Esophagus squamous epithelium (tissue), 5 donors: ENCODE results near the gene NOM1. TPM values are rescaled to one million over a fixed set of nuclear protein-coding genes. Genes with fewer than 3 reads are reported as not detected.

ENCODE experiments used
- DNase-seq: peaks from one replicate; lab custom pipeline; 2025; lab: John Stamatoyannopoulos, UW
- H3K27ac ChIP-seq, 4 donors: fragments of 200-600 bp; sonication (generic); one replicate each; pipeline ENCODE4 v1.5.1; 2016 to 2019; ENCODE audit warnings: mild to moderate bottlenecking in 1 of 4
- H3K27me3 ChIP-seq, 4 donors: fragments of 200-600 bp; sonication (generic); 1 replicate in 3 of 4; 2 replicates in 1 of 4; pipeline versions ENCODE4 v1.5.1 to v1.6.0; 2017 to 2021; ENCODE audit warnings: antibody characterized with exemption in 1 of 4
- H3K36me3 ChIP-seq, 3 donors: fragments of 200-600 bp; sonication (generic); one replicate each; pipeline ENCODE4 v1.5.1; 2016 to 2019
- H3K4me1 ChIP-seq, 3 donors: fragments of 200-600 bp; sonication (generic); one replicate each; pipeline ENCODE4 v1.5.1; 2017 to 2019
- H3K4me3 ChIP-seq, 4 donors: fragments of 200-600 bp; sonication (generic); 1 replicate in 3 of 4; 2 replicates in 1 of 4; pipeline ENCODE4 v1.5.1; 2016 to 2019; ENCODE audit warnings: mild to moderate bottlenecking in 2 of 4, moderate library complexity in 1 of 4
- H3K9me3 ChIP-seq, 3 donors: fragments of 200-600 bp; sonication (generic); one replicate each; pipeline ENCODE4 v1.5.1; 2016 to 2019
- CTCF ChIP-seq, 6 experiments: fragments of 450-650 bp in 4 of 6; fragments of 200-600 bp in 2 of 6; sonication (generic) in 2 of 6; IDR thresholded peaks; one replicate each; pipeline ENCODE4 v1.5.1; 2016 to 2019; ENCODE audit warnings: antibody characterized with exemption in 6 of 6, mild to moderate bottlenecking in 4 of 6, moderate library complexity in 4 of 6
- POLR2A ChIP-seq, 4 donors: fragments of 450-650 bp; IDR thresholded peaks; one replicate each; pipeline ENCODE4 v1.6.1; 2017; ENCODE audit warnings: antibody characterized with exemption in 4 of 4, mild to moderate bottlenecking in 4 of 4, moderate library complexity in 3 of 4
- WGBS, 2 donors: methylation state at CpG; one replicate each; pipeline ENCODE4 v1.1.5; 2018; 5-methylcytosine and 5-hydroxymethylcytosine counted together
- intact Hi-C: fragments of 100-400 bp; cut with DNase I; formaldehyde crosslinking; loops from one replicate; pipeline ENCODE4 v1.15.0; 2022
- total RNA-seq, 4 donors: library from RNA; depleted of rRNA; stranded (reverse); fragments of >200 nt; gene quantifications; one replicate each; pipeline ENCODE4 v1.1.0, GENCODE V29; 2016
- donor health status: DM: yes; HTN: yes; CAD: no.

NOM1 gene
- total RNA-seq, 4 donors from 2014 or later: 4.6 to 26.9 (median 17.8) TPM

GRCh38 chr7:157005456-157006204, 56.1 kb downstream of the NOM1 start:
- Histone ChIP-seq H3K27me3 (peaks cover 28 to 98% (median 64%) of the 10 kb centered on the region in 4 donors), H3K4me3 (peak overlapping the region in 2 of 4 donors; percentile 21 to 36)
- DNase-seq: no peak

GRCh38 chr7:157006205-157006747, 56.8 kb downstream of the NOM1 start:
- Histone ChIP-seq H3K27ac (no peak overlapping the region), H3K36me3 (no peaks in the 10 kb centered on the region), H3K4me1 (peaks cover 19 to 70% (median 38%) of the 10 kb centered on the region in 3 donors), H3K9me3 (no peaks in the 10 kb centered on the region), H3K4me3 (no peak overlapping the region), H3K27me3 (peaks cover 35 to 98% (median 61%) of the 10 kb centered on the region in 4 donors)
- 21 to 24% methylated on average over 9 to 21 of the region's 39 CpGs for WGBS, 2 donors
- intact Hi-C loops: no loop called here
- no peak for TF ChIP-seq CTCF (IDR thresholded peaks at IDR 0.05)
- no peak for TF ChIP-seq POLR2A (IDR thresholded peaks at IDR 0.05)
- DNase-seq: no peak

More at GRCh38 chr7:157005456-157006204, 56.1 kb downstream of the NOM1 start:
- Histone ChIP-seq H3K4me1 (peaks cover 18 to 68% (median 32%) of the 10 kb centered on the region in 3 donors), H3K9me3 (no peaks in the 10 kb centered on the region), H3K27ac (no peak overlapping the region), H3K36me3 (no peaks in the 10 kb centered on the region)
- TF ChIP-seq POLR2A (IDR thresholded peaks at IDR 0.05): no peak
- no peak for TF ChIP-seq CTCF (IDR thresholded peaks at IDR 0.05)
- intact Hi-C loops: no loop called here
- 6 to 35% methylated on average over 16 to 30 of the region's 77 CpGs for WGBS, 2 donors

GRCh38 chr7:157006829-157007469, 57.4 kb downstream of the NOM1 start:
- Histone ChIP-seq H3K27ac (no peak overlapping the region), H3K9me3 (no peaks in the 10 kb centered on the region), H3K4me3 (no peak overlapping the region), H3K4me1 (peaks cover 22 to 76% (median 38%) of the 10 kb centered on the region in 3 donors), H3K36me3 (no peaks in the 10 kb centered on the region), H3K27me3 (peaks cover 39 to 98% (median 63%) of the 10 kb centered on the region in 4 donors)
- 26 to 34% methylated on average over 5 to 7 of the region's 7 CpGs for WGBS, 2 donors
- intact Hi-C loops: no loop called here
- TF ChIP-seq CTCF (IDR thresholded peaks at IDR 0.05) (no peak), POLR2A (IDR thresholded peaks at IDR 0.05) (no peak)
- no peak for DNase-seq

GRCh38 chr7:157007470-157008066, 58.1 kb downstream of the NOM1 start:
- intact Hi-C loops: no loop called here
- TF ChIP-seq POLR2A (IDR thresholded peaks at IDR 0.05) (no peak), CTCF (IDR thresholded peaks at IDR 0.05) (no peak)
- Histone ChIP-seq H3K4me1 (peaks cover 22 to 74% (median 38%) of the 10 kb centered on the region in 3 donors), H3K27ac (no peak overlapping the region), H3K36me3 (no peaks in the 10 kb centered on the region), H3K27me3 (peaks cover 35 to 98% (median 59%) of the 10 kb centered on the region in 4 donors), H3K9me3 (no peaks in the 10 kb centered on the region), H3K4me3 (no peak overlapping the region)
- no peak for DNase-seq
- WGBS, 2 donors: 28 to 31% methylated on average over 16 to 18 of the region's 18 CpGs
